HEK293 (cell line): Measurements from ENCODE around the gene UCK2.

Experiments used
- ZNF202 ChIP-seq: fragments of 450-650 bp; formaldehyde crosslinking; IDR thresholded peaks from 2 replicates; pipeline ENCODE4 v1.5.1; 2016; ENCODE audit warnings: missing biosample characterization, missing genetic modification characterization, borderline replicate concordance
- ZNF324 ChIP-seq: fragments of 450-650 bp; formaldehyde crosslinking; IDR thresholded peaks from 2 replicates; pipeline ENCODE4 v1.5.1; 2016; ENCODE audit warnings: missing biosample characterization, missing genetic modification characterization
- ZNF571 ChIP-seq: fragments of 450-650 bp; formaldehyde crosslinking; IDR thresholded peaks from 2 replicates; pipeline ENCODE4 v1.5.0; 2017; ENCODE audit warnings: missing biosample characterization, missing genetic modification characterization
- ZNF654 ChIP-seq: fragments of 450-650 bp; formaldehyde crosslinking; IDR thresholded peaks from 2 replicates; pipeline ENCODE4 v1.5.1; 2016; ENCODE audit warnings: low read depth, missing biosample characterization, missing genetic modification characterization
- ZNF670 ChIP-seq: fragments of 450-650 bp; formaldehyde crosslinking; IDR thresholded peaks from 2 replicates; pipeline ENCODE4 v1.5.1; 2016; ENCODE audit warnings: missing biosample characterization, missing genetic modification characterization, low read depth
- TF ChIP-seq, protein P1 (sequence below): fragments of 450-650 bp; formaldehyde crosslinking; IDR thresholded peaks from 2 replicates; pipeline ENCODE4 v1.5.1; 2016; ENCODE audit warnings: missing biosample characterization, missing genetic modification characterization
- TF ChIP-seq, protein P2 (sequence below): fragments of 450-650 bp; formaldehyde crosslinking; conservative IDR thresholded peaks from 2 replicates; pipeline ENCODE4 v1.5.1; 2016; ENCODE audit warnings: low read depth, missing biosample characterization, missing genetic modification characterization

DNA sequence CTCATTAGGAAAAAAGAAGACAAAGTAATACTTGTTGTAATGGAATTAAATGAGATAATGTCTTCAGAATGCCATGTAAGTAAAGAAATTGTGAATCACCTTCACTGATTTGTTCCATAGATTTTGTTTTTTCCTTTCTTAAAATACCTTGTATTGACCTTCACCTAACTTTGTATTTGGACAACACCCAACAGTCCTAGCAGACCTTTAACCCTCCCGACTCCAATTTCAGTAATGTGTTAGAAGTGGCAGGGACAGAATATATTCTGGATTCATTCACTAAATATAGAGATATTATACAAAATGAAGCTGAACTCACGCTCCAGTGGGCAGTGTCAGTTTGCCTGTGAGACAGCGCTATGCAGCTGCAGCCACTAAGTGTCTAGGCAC is 57.9 kb downstream of the UCK2 start:
- no peak for TF ChIP-seq ZNF571
- no peak for TF ChIP-seq ZNF670 (tag by site-specific recombination)
- no peak for TF ChIP-seq ZNF324 (tag by site-specific recombination)
- TF ChIP-seq, protein P1, sequence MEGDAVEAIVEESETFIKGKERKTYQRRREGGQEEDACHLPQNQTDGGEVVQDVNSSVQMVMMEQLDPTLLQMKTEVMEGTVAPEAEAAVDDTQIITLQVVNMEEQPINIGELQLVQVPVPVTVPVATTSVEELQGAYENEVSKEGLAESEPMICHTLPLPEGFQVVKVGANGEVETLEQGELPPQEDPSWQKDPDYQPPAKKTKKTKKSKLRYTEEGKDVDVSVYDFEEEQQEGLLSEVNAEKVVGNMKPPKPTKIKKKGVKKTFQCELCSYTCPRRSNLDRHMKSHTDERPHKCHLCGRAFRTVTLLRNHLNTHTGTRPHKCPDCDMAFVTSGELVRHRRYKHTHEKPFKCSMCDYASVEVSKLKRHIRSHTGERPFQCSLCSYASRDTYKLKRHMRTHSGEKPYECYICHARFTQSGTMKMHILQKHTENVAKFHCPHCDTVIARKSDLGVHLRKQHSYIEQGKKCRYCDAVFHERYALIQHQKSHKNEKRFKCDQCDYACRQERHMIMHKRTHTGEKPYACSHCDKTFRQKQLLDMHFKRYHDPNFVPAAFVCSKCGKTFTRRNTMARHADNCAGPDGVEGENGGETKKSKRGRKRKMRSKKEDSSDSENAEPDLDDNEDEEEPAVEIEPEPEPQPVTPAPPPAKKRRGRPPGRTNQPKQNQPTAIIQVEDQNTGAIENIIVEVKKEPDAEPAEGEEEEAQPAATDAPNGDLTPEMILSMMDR (tag by site-specific recombination): no peak
- TF ChIP-seq ZNF654: no peak
- TF ChIP-seq, protein P2, sequence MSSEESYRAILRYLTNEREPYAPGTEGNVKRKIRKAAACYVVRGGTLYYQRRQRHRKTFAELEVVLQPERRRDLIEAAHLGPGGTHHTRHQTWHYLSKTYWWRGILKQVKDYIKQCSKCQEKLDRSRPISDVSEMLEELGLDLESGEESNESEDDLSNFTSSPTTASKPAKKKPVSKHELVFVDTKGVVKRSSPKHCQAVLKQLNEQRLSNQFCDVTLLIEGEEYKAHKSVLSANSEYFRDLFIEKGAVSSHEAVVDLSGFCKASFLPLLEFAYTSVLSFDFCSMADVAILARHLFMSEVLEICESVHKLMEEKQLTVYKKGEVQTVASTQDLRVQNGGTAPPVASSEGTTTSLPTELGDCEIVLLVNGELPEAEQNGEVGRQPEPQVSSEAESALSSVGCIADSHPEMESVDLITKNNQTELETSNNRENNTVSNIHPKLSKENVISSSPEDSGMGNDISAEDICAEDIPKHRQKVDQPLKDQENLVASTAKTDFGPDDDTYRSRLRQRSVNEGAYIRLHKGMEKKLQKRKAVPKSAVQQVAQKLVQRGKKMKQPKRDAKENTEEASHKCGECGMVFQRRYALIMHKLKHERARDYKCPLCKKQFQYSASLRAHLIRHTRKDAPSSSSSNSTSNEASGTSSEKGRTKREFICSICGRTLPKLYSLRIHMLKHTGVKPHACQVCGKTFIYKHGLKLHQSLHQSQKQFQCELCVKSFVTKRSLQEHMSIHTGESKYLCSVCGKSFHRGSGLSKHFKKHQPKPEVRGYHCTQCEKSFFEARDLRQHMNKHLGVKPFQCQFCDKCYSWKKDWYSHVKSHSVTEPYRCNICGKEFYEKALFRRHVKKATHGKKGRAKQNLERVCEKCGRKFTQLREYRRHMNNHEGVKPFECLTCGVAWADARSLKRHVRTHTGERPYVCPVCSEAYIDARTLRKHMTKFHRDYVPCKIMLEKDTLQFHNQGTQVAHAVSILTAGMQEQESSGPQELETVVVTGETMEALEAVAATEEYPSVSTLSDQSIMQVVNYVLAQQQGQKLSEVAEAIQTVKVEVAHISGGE (tag by site-specific recombination): no peak
- TF ChIP-seq ZNF202 (tag by site-specific recombination): no peak
